HEK293 (cell line): Measurements from ENCODE around the gene SBF2.

Experiments
- CTCF ChIP-seq: fragments of 450-650 bp; formaldehyde crosslinking; IDR thresholded peaks from 2 replicates; pipeline ENCODE4 v1.5.1; 2016; ENCODE audit warnings: missing biosample characterization, missing genetic modification characterization
- PBX3 ChIP-seq: sonication (generic); formaldehyde crosslinking; IDR thresholded peaks from 2 replicates; pipeline ENCODE4 v1.8.1; 2022; ENCODE audit warnings: mild to moderate bottlenecking, moderate library complexity, missing genetic modification reagents
- TCF7L2 ChIP-seq: IDR thresholded peaks from 2 replicates; pipeline ENCODE4 v1.6.1; 2011; ENCODE audit warnings: low read depth, mild to moderate bottlenecking, inconsistent platforms, low read length, moderate library complexity, borderline replicate concordance
- TRIM28 ChIP-seq: IDR thresholded peaks from 2 replicates; pipeline ENCODE4 v1.6.1; 2011; ENCODE audit warnings: low read length, control low read depth, borderline replicate concordance
- ZEB2 ChIP-seq: fragments of 450-650 bp; formaldehyde crosslinking; IDR thresholded peaks from 2 replicates; pipeline ENCODE4 v1.5.1; 2016; ENCODE audit warnings: missing biosample characterization, missing genetic modification characterization
- ZNF211 ChIP-seq: fragments of 450-650 bp; formaldehyde crosslinking; IDR thresholded peaks from 2 replicates; pipeline ENCODE4 v1.5.1; 2016; ENCODE audit warnings: low read depth, missing biosample characterization, missing genetic modification characterization
- ZNF274 ChIP-seq, 2 experiments: fragments of 200-500 bp in 1 of 2; fragments of 450-650 bp in 1 of 2; sonication (Bioruptor generic) in 1 of 2; formaldehyde crosslinking in 1 of 2; IDR thresholded peaks; 2 replicates each; pipeline versions ENCODE4 v1.5.1 to v1.6.1; 2014 to 2016; ENCODE audit warnings: borderline replicate concordance in 1 of 2, inconsistent platforms in 1 of 2, low read length in 1 of 2, missing biosample characterization in 1 of 2, missing genetic modification characterization in 1 of 2
- TF ChIP-seq, protein P1 (sequence below): fragments of 450-650 bp; formaldehyde crosslinking; IDR thresholded peaks from 2 replicates; pipeline ENCODE4 v1.5.1; 2016; ENCODE audit warnings: missing biosample characterization, missing genetic modification characterization, low read depth
- TF ChIP-seq, protein P2 (sequence below): fragments of 450-650 bp; formaldehyde crosslinking; IDR thresholded peaks from 2 replicates; pipeline ENCODE4 v1.5.1; 2016; ENCODE audit warnings: missing biosample characterization, missing genetic modification characterization, borderline replicate concordance

- TF ChIP-seq TCF7L2: no peak
- no peak for TF ChIP-seq TRIM28
- no peak for TF ChIP-seq PBX3 (CRISPR knock-in tag)
- no peak for TF ChIP-seq CTCF (tag by site-specific recombination)
- TF ChIP-seq ZNF211: no peak
- no peak for TF ChIP-seq ZEB2 (tag by site-specific recombination)
- TF ChIP-seq, protein P1, sequence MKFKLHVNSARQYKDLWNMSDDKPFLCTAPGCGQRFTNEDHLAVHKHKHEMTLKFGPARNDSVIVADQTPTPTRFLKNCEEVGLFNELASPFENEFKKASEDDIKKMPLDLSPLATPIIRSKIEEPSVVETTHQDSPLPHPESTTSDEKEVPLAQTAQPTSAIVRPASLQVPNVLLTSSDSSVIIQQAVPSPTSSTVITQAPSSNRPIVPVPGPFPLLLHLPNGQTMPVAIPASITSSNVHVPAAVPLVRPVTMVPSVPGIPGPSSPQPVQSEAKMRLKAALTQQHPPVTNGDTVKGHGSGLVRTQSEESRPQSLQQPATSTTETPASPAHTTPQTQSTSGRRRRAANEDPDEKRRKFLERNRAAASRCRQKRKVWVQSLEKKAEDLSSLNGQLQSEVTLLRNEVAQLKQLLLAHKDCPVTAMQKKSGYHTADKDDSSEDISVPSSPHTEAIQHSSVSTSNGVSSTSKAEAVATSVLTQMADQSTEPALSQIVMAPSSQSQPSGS: no peak
- no peak for TF ChIP-seq ZNF274 (IDR thresholded peaks at IDR 0.05; ENCODE audit: low read length)
- TF ChIP-seq ZNF274 (tag by site-specific recombination; IDR thresholded peaks at IDR 0.05; ENCODE audit: borderline replicate concordance): no peak
- TF ChIP-seq, protein P2, sequence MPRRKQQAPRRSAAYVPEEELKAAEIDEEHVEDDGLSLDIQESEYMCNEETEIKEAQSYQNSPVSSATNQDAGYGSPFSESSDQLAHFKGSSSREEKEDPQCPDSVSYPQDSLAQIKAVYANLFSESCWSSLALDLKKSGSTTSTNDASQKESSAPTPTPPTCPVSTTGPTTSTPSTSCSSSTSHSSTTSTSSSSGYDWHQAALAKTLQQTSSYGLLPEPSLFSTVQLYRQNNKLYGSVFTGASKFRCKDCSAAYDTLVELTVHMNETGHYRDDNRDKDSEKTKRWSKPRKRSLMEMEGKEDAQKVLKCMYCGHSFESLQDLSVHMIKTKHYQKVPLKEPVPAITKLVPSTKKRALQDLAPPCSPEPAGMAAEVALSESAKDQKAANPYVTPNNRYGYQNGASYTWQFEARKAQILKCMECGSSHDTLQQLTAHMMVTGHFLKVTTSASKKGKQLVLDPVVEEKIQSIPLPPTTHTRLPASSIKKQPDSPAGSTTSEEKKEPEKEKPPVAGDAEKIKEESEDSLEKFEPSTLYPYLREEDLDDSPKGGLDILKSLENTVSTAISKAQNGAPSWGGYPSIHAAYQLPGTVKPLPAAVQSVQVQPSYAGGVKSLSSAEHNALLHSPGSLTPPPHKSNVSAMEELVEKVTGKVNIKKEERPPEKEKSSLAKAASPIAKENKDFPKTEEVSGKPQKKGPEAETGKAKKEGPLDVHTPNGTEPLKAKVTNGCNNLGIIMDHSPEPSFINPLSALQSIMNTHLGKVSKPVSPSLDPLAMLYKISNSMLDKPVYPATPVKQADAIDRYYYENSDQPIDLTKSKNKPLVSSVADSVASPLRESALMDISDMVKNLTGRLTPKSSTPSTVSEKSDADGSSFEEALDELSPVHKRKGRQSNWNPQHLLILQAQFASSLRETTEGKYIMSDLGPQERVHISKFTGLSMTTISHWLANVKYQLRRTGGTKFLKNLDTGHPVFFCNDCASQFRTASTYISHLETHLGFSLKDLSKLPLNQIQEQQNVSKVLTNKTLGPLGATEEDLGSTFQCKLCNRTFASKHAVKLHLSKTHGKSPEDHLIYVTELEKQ: no peak
These were observed 21.9 kb downstream of the SBF2 start for GRCh38 chr11:10272132-10272531.
